Cardiac muscle cell (in vitro differentiated cells and primary cell): Measurements from ENCODE around the gene CRADD. TPM values are rescaled to one million over a fixed set of nuclear protein-coding genes. Genes with fewer than 3 reads are reported as not detected.

ENCODE experiments used
- DNase-seq, 2 donors: peaks; one replicate each; pipeline versions ENCODE4 v3.0.0 to v3.0.0-alpha.2; 2010 to 2017; ENCODE audit warnings: low read depth in 1 of 2, low spot score in 1 of 2
- H3K27ac ChIP-seq: fragments of 200-600 bp; sonication (generic); 2 replicates; pipeline ENCODE4 v1.5.1; 2016
- H3K27me3 ChIP-seq: fragments of 200-600 bp; sonication (generic); 2 replicates; pipeline ENCODE4 v1.6.0; 2016; ENCODE audit warnings: control low read depth
- H3K36me3 ChIP-seq: fragments of 200-600 bp; sonication (generic); 2 replicates; pipeline ENCODE4 v1.5.1; 2016; ENCODE audit warnings: control low read depth
- H3K4me1 ChIP-seq: fragments of 200-600 bp; sonication (generic); 2 replicates; pipeline ENCODE4 v1.8.1; 2017; ENCODE audit warnings: low read depth, mild to moderate bottlenecking, mixed run types
- H3K4me3 ChIP-seq: fragments of 200-600 bp; sonication (generic); 2 replicates; pipeline ENCODE4 v1.5.1; 2016; ENCODE audit warnings: mild to moderate bottlenecking
- H3K9me3 ChIP-seq: fragments of 200-600 bp; sonication (generic); 2 replicates; pipeline ENCODE4 v1.5.1; 2017; ENCODE audit warnings: low read depth, mild to moderate bottlenecking, control low read depth
- polyA plus RNA-seq: library from polyadenylated mRNA; unstranded; fragments of >200 nt; fragmentation: Nextera tagmentation; extraction: Ambion mirVana; gene quantifications from 2 replicates; pipeline ENCODE4 v1.2.1, GENCODE V29; 2016
- total RNA-seq: library from RNA; depleted of rRNA; stranded (reverse); fragments of >200 nt; gene quantifications from 2 replicates; pipeline ENCODE4 v1.2.3, GENCODE V29; 2016
- TF ChIP-seq, protein P1 (sequence below): IDR thresholded peaks from 2 replicates; pipeline ENCODE4 v1.5.1; 2012; ENCODE audit warnings: low read depth, mild to moderate bottlenecking, low read length

CRADD gene
- total and polyA plus RNA-seq, 2 experiments from 2014 or later, result 13.8 to 37.9 TPM

DNA sequence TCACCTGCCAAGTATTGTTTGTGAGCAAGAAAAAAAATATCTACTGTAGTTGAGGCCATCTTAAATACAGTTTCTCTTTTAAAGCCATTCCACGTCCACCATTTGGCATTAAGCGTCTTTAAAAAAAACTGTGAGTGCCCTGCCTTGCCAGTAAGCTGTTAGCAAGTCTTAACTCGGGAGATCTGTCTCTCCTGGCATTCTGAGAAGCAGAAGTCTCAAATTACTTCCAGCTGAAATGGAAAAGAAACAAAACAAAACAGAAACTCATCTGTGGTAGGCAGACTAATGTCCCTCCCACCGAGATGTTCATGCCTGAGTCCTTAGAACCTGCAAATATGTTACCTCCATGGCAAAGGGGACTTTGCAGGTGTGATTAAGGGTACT, 126.2 kb downstream of the CRADD start:
- no peaks in the 10 kb centered on the region for H3K9me3 ChIP-seq
- H3K4me1 ChIP-seq, result peaks cover 5% of the 10 kb centered on the region
- no peak overlapping the region for H3K4me3 ChIP-seq
- peak in 1 of 2 donors; percentile 85 for DNase-seq
- H3K36me3 ChIP-seq, result no peaks in the 10 kb centered on the region
- H3K27ac ChIP-seq, result no peak overlapping the region
- H3K27me3 ChIP-seq, result no peaks in the 10 kb centered on the region
- TF ChIP-seq, protein P1, sequence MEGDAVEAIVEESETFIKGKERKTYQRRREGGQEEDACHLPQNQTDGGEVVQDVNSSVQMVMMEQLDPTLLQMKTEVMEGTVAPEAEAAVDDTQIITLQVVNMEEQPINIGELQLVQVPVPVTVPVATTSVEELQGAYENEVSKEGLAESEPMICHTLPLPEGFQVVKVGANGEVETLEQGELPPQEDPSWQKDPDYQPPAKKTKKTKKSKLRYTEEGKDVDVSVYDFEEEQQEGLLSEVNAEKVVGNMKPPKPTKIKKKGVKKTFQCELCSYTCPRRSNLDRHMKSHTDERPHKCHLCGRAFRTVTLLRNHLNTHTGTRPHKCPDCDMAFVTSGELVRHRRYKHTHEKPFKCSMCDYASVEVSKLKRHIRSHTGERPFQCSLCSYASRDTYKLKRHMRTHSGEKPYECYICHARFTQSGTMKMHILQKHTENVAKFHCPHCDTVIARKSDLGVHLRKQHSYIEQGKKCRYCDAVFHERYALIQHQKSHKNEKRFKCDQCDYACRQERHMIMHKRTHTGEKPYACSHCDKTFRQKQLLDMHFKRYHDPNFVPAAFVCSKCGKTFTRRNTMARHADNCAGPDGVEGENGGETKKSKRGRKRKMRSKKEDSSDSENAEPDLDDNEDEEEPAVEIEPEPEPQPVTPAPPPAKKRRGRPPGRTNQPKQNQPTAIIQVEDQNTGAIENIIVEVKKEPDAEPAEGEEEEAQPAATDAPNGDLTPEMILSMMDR, result no peak

DNA sequence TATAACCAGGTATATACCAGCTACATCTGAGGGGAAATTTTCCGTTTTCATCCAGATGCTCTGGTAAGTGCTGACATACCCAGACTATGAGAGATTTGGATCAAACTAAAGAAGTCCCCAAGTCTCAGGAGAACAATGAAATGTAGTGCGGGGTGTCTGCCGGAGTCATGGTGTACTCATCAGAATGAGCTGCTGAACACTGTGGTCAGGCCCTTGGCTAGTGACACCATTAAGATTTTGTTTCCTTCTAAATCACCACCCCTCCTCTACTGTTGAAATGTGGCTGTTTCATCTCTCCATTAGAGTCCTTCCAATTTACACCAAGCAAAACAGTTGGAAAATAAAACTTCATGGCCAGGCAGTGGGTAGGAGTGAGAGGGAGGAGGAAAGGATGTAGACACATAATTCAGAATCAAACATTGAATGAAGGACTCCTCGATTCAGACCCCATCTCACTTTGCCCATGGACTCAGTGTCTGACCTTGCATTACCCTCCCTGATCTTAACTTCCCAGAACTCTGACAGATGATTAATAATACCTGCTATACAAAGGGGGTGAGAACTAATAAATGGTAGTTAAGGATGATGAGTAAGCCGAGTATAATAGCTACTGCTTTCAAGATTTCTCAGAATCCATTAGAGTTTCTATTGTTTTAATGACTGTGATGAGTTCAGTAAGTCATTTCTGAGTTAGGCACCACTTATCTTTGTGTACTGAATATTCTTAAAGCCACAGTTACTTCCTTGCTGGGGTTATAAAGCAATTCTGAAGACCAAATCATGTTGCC, 127.4 kb downstream of the CRADD start:
- no peaks in the 10 kb centered on the region for H3K36me3 ChIP-seq
- H3K9me3 ChIP-seq, result no peaks in the 10 kb centered on the region
- DNase-seq, result no peak
- H3K4me3 ChIP-seq, result no peak overlapping the region
- H3K27ac ChIP-seq, result no peak overlapping the region
- TF ChIP-seq, protein P1, result no peak
- no peaks in the 10 kb centered on the region for H3K27me3 ChIP-seq
- H3K4me1 ChIP-seq, result peaks cover 8% of the 10 kb centered on the region

DNA sequence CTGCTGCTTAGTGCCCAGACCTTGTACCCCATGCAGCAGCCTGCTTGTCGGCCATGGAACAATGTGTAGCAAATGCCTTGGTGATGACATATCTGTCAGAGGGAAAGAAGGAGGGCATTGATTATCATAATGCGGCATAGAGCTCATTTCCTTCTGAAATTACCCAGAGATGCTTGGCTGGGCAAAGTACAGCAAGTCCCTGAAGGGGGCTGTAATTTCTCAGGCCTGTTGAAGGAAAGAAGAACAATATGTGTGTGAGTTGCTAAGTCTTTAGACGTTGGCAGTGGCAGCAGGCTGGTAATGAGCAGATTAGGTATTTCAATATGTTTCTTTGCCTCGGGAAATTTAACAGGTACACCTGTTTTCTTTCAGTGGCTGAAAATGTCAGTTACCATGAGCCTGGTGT, 128.6 kb downstream of the CRADD start:
- DNase-seq, result no peak
- H3K4me3 ChIP-seq, result no peak overlapping the region
- TF ChIP-seq, protein P1, result no peak
- no peaks in the 10 kb centered on the region for H3K36me3 ChIP-seq
- no peaks in the 10 kb centered on the region for H3K9me3 ChIP-seq
- H3K27ac ChIP-seq, result no peak overlapping the region
- peaks cover 11% of the 10 kb centered on the region for H3K4me1 ChIP-seq
- no peaks in the 10 kb centered on the region for H3K27me3 ChIP-seq

DNA sequence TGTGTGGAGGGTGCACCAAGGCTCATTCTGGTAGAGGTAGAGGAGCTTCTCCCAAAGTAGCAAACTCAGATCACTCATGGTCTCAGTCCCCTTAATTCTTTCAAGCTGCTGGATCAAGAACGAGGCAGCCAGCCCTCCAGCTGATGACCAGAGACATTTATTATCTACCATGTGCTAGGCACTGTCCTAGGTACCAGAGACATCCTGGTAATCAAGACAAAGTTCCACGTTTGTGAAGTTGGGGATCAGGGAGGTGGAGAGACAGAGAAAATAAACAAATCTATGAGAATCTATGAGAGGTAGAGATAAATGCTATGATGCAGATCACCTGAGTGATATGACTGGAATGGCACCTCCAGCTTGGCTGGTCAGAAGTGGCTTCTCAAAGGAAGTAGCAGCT, 130.2 kb downstream of the CRADD start:
- no peaks in the 10 kb centered on the region for H3K9me3 ChIP-seq
- no peak for DNase-seq
- TF ChIP-seq, protein P1, result no peak
- no peak overlapping the region for H3K27ac ChIP-seq
- H3K27me3 ChIP-seq, result no peaks in the 10 kb centered on the region
- H3K4me1 ChIP-seq, result peaks cover 15% of the 10 kb centered on the region
- H3K36me3 ChIP-seq, result no peaks in the 10 kb centered on the region
- H3K4me3 ChIP-seq, result no peak overlapping the region

DNA sequence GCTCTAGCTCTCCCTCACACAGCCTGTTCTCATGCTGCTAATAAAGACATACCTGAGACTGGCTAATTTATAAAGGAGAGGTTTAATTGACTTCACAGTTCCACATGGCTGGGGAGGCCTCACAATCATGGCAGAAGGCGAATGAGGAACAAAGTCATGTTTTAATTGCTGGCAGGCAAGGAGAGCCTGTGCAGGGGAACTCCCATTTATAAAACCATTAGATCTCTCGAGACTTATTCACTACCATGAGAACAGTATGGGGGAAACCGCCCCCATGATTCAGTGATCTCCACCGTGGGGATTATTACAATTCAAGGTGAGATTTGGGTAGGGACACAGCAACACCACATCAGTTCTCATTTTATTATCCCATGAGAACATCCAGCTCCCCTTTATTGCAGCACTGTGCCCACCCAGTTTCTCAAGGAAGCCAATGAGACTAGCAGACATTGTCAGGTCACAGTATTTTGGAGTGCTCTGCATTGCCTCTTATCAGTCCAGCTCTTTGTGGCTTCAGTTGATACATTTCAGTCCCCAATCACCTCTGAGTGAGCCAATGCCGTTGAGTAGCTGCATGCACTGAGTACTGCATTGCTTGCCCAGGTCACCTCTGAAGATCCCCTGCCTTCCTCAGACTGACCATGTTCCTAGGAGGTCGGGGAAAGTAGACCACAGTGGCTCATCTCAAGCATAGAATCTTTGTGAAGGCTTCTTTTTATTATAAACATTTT, 131.2 kb downstream of the CRADD start:
- Histone ChIP-seq H3K36me3 (no peaks in the 10 kb centered on the region), H3K27me3 (no peaks in the 10 kb centered on the region), H3K9me3 (no peaks in the 10 kb centered on the region), H3K27ac (no peak overlapping the region), H3K4me3 (no peak overlapping the region), H3K4me1 (peaks cover 22% of the 10 kb centered on the region)
- peak in 1 of 2 donors; percentile 15 for DNase-seq
- TF ChIP-seq, protein P1, result no peak
